Smooth muscle cell of the umbilical artery (primary cell): ENCODE data around the gene SRGAP1. TPM values are rescaled to one million over a fixed set of nuclear protein-coding genes. Genes with fewer than 3 reads are reported as not detected.

Source experiments
- total RNA-seq: library from RNA; depleted of rRNA; stranded (reverse); fragments of >200 nt; gene quantifications from 2 replicates; pipeline ENCODE4 v1.2.3, GENCODE V29; 2014

SRGAP1 gene
- total RNA-seq = 6.2 and 28.0 TPM in 2 replicates

GRCh38 chr12:63844391-63845341, at the start of gene SRGAP1:
Gene SRGAP1, plus strand, starts transcription at chr12:63844700. Its CDS starts 117 bp downstream, at chr12:63844817.

Other genes starting within 250 kb of the SRGAP1 start
- 0.30 and 5.1 TPM in 2 replicates for gene DPY19L2, start 176.2 kb upstream of the SRGAP1 start, total RNA-seq
- 16.0 and 19.3 TPM in 2 replicates for gene RXYLT1, start 64.8 kb upstream of the SRGAP1 start, total RNA-seq